IPS-18a (cell line): ENCODE data around the gene CPSF3.
A peak's percentile ranks its signal among the peaks of the same experiment; 100 is the strongest.

ENCODE experiments used
- H3K27ac ChIP-seq: one replicate; pipeline ENCODE4 v1.5.1; 2013; ENCODE audit warnings: low read length
- H3K27me3 ChIP-seq: one replicate; pipeline ENCODE4 v1.6.1; 2013; ENCODE audit warnings: mild to moderate bottlenecking, low read length; ENCODE audit not compliant: control insufficient read depth, insufficient read depth
- H3K36me3 ChIP-seq: one replicate; pipeline ENCODE4 v1.6.1; 2013; ENCODE audit warnings: low read depth, low read length; ENCODE audit not compliant: control insufficient read depth
- H3K4me1 ChIP-seq: one replicate; pipeline ENCODE4 v1.6.1; 2013; ENCODE audit warnings: low read depth, low read length; ENCODE audit not compliant: control insufficient read depth
- H3K4me3 ChIP-seq: one replicate; pipeline ENCODE4 v1.5.1; 2013; ENCODE audit warnings: low read length
- H3K9ac ChIP-seq: one replicate; pipeline ENCODE4 v1.6.1; 2013; ENCODE audit warnings: mild to moderate bottlenecking, low read length, moderate library complexity
- H3K9me3 ChIP-seq: one replicate; pipeline ENCODE4 v1.6.1; 2013; ENCODE audit warnings: low read depth, low read length; ENCODE audit not compliant: control insufficient read depth

CPSF3 gene

DNA sequence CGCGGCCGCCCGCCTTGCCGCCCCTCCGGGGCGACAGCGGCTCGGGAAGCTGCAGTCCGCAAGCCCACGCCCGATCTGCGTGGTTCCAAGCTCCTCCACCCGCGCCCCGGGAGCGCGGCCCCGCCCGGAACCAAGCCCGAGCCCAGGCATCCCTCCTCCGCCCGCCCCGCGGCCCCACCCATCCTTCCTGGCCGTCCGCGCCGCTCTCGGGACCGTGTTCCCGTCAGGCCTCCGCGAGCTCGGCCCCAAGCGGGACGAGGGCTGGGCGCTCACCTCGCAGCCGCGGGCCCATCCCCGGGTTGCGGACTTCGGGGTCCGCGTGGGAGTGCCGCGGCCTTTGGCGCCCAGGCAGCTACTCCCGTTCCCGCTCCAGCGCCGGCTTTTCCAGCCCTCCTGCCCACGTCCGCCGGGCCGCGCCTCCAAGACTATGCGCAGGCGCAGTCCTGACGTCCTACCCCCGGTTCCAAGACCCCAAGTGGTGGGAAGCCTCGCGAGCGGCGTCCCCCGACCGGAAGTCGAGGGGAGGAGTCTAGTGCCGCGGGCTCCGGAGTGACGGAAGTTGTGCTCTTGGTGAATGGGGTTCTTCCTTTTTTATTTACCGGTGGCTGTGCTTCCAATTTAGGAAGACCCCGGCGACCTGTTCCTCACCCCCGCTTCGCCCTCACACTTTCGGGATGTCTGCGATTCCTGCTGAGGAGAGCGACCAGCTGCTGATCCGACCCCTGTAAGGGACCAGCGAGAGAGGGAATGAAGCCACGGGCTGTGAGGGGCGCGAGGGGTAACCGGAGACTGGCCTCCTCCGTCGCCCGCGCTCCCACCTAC lies at the start of gene CPSF3, which contains the start of gene ITGB1BP1:
CPSF3 (plus strand) TSS at position 555 of the 822 bp plus-strand sequence; CDS start at position 675, 120 bp downstream.
ITGB1BP1 (minus strand) TSS at position 429 of the 822 bp plus-strand sequence. CDS start 4,831 bp downstream, outside the sequence.
- Histone ChIP-seq H3K4me3 (peak within 1 kb of the TSS; percentile 93), H3K9ac (peak within 1 kb of the TSS; percentile 92), H3K9me3 (no peaks in the 10 kb centered on the region), H3K27ac (peak within 1 kb of the TSS; percentile 67), H3K36me3 (no peaks in the 10 kb centered on the region), H3K4me1 (peaks cover 5% of the 10 kb centered on the region), H3K27me3 (peaks cover 9% of the 10 kb centered on the region)

DNA sequence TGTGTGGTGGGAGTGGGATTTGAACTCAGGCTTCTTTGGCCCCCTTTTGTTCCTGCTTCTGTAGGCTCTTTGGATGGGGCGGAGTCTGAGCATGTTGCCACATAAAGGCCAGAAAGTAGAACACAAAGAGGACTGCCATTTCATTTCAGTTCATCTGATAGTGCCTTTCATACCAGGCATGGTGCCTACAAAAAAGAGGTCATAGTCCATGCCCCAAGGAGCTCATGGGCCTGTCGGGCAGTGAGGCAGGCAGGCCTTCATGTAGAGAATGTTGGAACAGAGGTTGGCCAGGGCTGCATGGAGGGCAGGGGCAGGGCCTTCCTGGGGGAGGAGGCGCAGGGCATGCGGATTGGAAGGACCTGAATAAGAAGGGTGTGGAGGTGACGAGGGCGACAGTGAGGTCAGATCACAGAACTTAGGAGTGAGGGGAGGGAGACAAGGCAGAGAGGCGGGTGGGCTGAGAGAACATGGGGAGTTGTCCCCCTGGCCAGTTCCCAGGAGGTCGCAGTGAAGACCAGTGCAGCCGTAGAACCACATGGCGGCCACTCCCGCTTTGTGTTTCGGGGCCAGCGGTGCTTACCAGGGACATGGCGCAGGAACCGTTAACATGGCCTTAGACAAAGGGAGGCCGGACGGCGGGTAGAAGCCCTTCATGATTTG lies 49.3 kb upstream of the CPSF3 start:
- H3K27ac ChIP-seq: no peak overlapping the region
- no peaks in the 10 kb centered on the region for H3K4me1 ChIP-seq
- no peak overlapping the region for H3K9ac ChIP-seq
- no peaks in the 10 kb centered on the region for H3K27me3 ChIP-seq
- H3K9me3 ChIP-seq: no peaks in the 10 kb centered on the region
- no peak overlapping the region for H3K4me3 ChIP-seq
- no peaks in the 10 kb centered on the region for H3K36me3 ChIP-seq

DNA sequence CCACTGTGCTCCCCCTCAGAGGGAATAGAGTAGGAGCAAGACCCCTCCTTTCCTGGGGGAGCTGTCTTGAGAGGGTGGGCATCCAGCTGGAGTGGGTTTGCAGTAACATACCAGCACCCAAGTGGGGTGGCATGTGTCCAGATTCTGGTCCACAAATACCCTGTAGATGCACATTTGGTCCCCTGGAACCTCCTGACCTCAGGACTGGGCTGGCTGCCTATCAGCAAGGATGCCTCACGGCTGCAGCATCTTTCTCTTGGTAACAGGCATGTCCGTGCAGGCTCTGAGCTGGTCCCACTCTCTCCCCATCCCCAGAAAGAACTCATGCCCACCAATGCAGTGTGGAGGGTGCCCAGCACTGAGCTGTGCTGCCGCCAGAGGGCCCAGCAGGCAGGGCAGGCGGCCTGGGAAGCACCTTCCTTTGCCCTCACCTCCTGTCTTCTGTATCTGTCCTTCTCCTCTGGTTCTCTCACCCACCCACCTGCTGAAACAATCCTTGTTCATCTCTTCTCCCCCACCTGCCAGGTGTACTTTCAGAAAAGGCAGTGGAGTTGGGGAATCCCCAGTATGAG lies 47.5 kb upstream of the CPSF3 start:
- Histone ChIP-seq H3K9me3 (no peaks in the 10 kb centered on the region), H3K27me3 (no peaks in the 10 kb centered on the region), H3K36me3 (no peaks in the 10 kb centered on the region), H3K9ac (no peak overlapping the region), H3K4me3 (no peak overlapping the region), H3K4me1 (no peaks in the 10 kb centered on the region), H3K27ac (no peak overlapping the region)

DNA sequence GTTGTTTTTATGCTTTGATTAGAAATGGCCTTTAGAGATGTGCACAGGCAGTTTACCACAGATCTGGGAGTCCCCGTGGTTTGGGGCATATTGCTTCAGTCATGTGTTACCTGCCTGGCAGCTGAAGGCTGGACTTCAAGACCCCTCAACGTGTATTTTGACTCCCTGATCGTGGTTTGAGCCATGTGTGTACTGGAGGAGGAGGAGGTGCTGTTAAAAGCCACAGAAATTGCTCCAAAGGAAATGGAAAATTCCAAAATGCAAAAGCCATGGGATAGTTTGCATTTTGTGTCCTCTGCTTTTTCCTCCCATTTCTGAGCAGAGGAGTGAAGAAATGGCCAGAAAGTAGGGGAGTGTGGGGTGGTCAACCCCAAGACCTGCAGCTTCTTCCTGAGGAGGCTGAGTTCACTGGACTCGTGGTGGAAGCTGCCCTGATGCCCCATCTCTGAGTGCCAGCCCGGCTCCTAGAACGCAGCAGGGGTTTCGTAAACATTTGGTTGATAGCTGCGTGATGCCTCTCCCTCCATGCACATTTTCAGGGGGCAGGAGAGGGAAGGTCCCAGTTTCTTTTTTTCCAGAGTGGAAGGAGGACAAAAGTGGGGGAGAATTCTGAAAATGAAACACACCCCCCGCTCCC lies 45.9 kb upstream of the CPSF3 start:
- Histone ChIP-seq H3K27me3 (no peaks in the 10 kb centered on the region), H3K9me3 (no peaks in the 10 kb centered on the region), H3K27ac (no peak overlapping the region), H3K4me3 (no peak overlapping the region), H3K9ac (no peak overlapping the region), H3K4me1 (no peaks in the 10 kb centered on the region), H3K36me3 (no peaks in the 10 kb centered on the region)

DNA sequence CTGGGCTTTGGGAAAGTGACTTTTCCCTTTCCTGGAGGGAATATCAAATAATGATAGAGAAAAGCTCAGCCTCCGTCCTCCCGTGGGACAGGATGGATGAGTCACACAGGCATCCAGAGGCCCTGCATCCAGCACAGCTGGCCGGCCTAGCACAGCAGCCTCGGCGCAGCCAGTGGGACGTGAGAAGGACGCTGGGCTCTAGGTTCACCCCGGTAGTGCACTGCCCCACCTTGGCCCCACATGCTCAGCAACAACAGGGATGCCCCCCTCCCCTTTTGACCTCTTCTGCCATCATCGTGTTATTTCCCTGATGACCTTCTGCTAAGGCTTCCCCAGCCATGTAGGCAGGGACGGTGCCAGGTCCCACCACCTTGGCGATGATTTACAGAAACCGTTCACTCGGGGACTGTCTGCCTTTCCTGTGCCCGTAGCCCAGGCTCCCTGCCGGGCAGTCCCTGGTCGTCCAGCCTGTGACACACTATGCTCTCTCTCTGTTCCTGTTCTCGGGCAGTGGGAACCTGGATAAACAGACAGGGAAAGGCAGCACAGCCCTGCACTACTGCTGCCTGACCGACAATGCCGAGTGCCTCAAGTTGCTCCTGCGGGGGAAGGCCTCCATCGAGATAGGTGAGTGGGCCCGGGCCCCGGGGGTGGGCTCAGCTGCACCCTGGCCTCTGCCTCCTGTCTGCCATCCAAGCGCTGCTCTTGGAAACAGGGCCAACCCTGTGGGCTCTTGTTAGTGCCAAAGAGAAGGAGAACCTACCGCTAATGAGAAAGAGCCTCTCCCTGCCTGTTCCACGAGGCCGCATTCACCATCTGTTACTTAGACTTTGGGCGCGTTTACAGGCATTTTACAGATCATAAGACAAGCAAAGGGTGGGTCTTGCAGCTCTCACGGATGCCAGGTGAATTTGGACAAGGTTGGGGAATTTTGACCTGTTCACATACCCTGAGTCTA lies 44.7 kb upstream of the CPSF3 start:
- H3K4me1 ChIP-seq: no peaks in the 10 kb centered on the region
- no peak overlapping the region for H3K27ac ChIP-seq

DNA sequence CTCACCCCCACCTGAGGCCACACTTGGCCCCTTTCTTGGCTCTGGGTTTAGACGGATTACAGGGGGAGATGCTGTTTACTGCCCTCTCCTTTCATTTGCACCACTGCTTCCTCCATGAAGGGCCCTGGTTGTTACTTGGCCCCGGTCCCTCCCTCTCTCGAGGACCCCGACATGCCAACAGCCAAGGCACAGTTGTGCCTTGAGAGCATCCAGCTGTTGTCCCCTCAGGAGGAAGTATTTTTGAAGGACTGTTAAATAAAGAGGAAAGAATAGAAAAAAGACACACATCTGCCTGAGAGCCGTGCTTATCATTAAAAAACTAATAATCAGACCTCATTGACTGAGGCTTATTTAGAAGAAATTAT lies 44.1 kb upstream of the CPSF3 start:
- H3K9ac ChIP-seq: no peak overlapping the region
- H3K4me1 ChIP-seq: no peaks in the 10 kb centered on the region
- no peak overlapping the region for H3K27ac ChIP-seq
- H3K9me3 ChIP-seq: no peaks in the 10 kb centered on the region
- no peak overlapping the region for H3K4me3 ChIP-seq
- H3K36me3 ChIP-seq: no peaks in the 10 kb centered on the region
- H3K27me3 ChIP-seq: no peaks in the 10 kb centered on the region

More for the DNA sequence above, 44.7 kb upstream of the CPSF3 start:
- Histone ChIP-seq H3K9ac (no peak overlapping the region), H3K9me3 (no peaks in the 10 kb centered on the region), H3K27me3 (no peaks in the 10 kb centered on the region), H3K4me3 (no peak overlapping the region), H3K36me3 (no peaks in the 10 kb centered on the region)

DNA sequence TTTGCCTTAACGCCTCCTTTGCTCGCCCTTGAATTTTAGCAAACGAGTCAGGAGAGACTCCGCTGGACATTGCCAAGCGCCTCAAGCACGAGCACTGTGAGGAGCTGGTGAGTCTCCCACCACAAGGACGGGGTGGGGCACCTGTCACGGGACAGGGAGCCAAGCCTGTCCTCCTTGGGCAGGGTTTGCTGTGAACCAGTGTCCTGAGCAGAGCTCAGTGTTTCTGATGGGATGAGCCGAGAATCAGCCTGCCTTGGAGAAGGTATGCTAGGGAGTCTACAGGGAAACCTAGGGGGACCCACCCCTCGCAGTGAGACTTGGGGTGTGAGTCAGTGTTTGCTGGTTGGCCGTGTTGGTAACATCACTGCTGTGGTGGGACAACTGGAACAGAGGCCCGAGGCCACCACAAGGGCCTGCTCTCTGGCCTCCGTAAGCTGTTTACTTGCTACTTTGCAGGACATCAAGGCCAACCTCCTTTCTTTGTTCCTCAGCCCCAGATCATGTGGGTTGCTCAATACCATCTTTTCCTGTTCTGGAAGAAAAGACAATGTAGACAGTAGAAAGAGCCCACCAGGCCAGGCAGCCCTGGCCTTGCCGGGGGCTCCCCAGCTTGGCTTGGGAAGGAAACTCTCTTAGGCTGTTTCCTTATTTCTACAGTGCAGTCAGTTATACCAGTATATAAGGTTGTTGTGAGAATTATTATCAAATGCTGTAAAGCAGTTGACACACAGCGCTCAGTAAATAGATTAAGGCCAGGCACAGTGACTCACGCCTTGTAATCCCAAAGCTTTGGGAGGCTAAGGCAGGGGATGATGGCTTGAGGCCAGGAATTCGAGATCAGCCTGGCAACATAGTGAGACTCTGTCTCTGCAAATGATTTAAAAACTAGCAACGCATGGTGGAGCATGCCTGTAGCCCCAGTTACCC lies 42.5 kb upstream of the CPSF3 start:
- Histone ChIP-seq H3K4me3 (no peak overlapping the region), H3K4me1 (no peaks in the 10 kb centered on the region), H3K9me3 (no peaks in the 10 kb centered on the region), H3K27me3 (no peaks in the 10 kb centered on the region), H3K36me3 (peaks cover 10% of the 10 kb centered on the region), H3K9ac (no peak overlapping the region), H3K27ac (no peak overlapping the region)

DNA sequence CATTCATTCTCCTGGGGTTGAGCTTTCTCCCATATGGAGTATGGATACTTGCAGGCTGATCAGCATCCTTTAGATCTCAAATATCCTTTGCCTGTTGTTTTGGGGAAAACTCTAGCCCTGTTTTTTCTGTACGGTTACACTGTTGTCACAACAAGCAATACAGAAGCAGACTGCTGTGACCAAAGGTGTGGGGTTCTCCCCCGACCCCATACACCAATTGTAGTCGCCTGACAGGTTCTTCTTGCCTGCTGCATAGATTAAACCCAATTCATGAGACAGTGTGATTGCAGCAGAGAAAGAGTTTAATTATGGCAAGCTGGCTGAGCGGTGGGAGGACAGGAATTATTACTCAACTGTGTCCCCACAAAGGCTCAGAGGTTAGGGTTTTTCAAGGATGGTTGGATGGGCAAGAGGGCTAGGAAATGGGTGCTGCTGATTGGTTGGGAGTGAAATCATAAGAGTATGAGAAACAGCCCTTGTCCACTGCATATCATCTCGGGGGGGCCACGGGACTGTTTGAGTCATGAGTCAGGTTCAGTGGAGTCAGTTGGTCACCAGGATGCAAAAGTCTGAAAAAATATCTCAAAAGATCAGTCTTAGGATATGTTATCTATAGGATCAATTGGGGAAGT lies 40.7 kb upstream of the CPSF3 start:
- Histone ChIP-seq H3K4me1 (no peaks in the 10 kb centered on the region), H3K9me3 (no peaks in the 10 kb centered on the region), H3K27ac (no peak overlapping the region), H3K4me3 (no peak overlapping the region), H3K36me3 (peaks cover 11% of the 10 kb centered on the region), H3K9ac (no peak overlapping the region), H3K27me3 (no peaks in the 10 kb centered on the region)

DNA sequence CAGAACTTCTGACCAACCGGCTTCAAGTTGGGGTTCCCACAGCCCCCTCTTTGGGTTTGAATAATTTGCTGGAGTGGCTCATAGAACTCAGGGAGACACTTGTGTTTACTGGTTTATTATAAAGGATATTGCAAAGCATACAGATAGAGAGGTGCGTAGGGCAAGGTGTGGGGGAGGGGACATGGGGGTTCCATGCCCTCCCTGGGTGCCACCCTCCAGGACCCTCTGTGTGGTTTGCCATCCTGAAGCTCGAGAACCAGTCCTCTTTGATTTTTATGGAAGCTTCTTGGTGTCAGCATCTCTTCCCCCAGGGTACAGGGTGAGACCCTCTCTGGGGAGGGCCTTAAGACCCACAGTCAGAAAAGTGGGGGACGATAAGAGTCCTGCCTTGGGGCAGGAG lies 38.9 kb upstream of the CPSF3 start:
- Histone ChIP-seq H3K27ac (no peak overlapping the region), H3K4me1 (no peaks in the 10 kb centered on the region), H3K36me3 (peaks cover 20% of the 10 kb centered on the region)

DNA sequence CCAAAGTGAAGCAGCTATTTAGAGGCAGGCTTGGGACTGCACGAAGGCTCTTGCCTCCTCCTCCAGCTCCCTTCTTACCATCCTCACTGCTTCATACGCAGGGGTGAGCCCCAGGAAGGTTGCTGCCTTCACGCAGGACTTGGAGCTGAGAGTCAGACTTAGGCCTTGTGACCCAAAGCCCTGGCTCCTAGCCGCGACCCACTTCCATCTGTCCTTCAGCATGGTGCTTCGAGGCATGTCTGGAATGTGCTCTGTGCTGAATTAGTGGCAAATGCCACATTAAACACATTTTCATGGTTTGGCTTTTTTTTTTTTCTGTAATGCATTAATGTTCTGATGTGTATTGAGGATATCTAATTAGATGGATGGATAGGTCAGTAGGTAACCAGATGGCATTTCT lies 37.6 kb upstream of the CPSF3 start:
- no peaks in the 10 kb centered on the region for H3K27me3 ChIP-seq
- H3K9ac ChIP-seq: no peak overlapping the region
- no peaks in the 10 kb centered on the region for H3K9me3 ChIP-seq
- H3K4me1 ChIP-seq: no peaks in the 10 kb centered on the region
- H3K27ac ChIP-seq: no peak overlapping the region
- H3K36me3 ChIP-seq: peaks cover 20% of the 10 kb centered on the region
- no peak overlapping the region for H3K4me3 ChIP-seq

More for the DNA sequence above, 38.9 kb upstream of the CPSF3 start:
- Histone ChIP-seq H3K27me3 (no peaks in the 10 kb centered on the region), H3K9ac (no peak overlapping the region), H3K4me3 (no peak overlapping the region), H3K9me3 (no peaks in the 10 kb centered on the region)
